ENCODE results near the gene TRMT112. TPM values are rescaled to one million over a fixed set of nuclear protein-coding genes. Genes with fewer than 3 reads are reported as not detected.

Gene TRMT112
- total RNA-seq, 4 donors from 2014 or later, result 202 to 248 (median 211) TPM

- WGBS, 2 donors, result 14 to 70% methylated on average over 2 to 5 of the region's 5 CpGs
Observed at GRCh38 chr11:64323373-64323772, 6.0 kb upstream of the TRMT112 start.

GRCh38 chr11:64322925-64323260, 5.5 kb upstream of the TRMT112 start:
- WGBS, 2 donors, result 79 to 87% methylated on average over 2 to 3 of the region's 7 CpGs
- no peaks in the 10 kb centered on the region for H3K27me3 ChIP-seq
- TF ChIP-seq POLR2A (IDR thresholded peaks at IDR 0.05) (no peak), CTCF (IDR thresholded peaks at IDR 0.05) (no peak)
- H3K9me3 ChIP-seq, result no peaks in the 10 kb centered on the region
- H3K4me3 ChIP-seq, result no peak overlapping the region
- intact Hi-C loops (cut with DNase I), result no loop called here
- H3K4me1 ChIP-seq, result peaks cover 37 to 74% (median 37%) of the 10 kb centered on the region in 3 donors
- peak overlapping the region in 3 of 4 donors; percentile 92 to 99 (median 96) for H3K27ac ChIP-seq
- peaks cover 2 to 34% (median 14%) of the 10 kb centered on the region in 3 donors for H3K36me3 ChIP-seq
- DNase-seq, result no peak

More at GRCh38 chr11:64323373-64323772, 6.0 kb upstream of the TRMT112 start:
- peaks cover 36 to 74% (median 37%) of the 10 kb centered on the region in 3 donors for H3K4me1 ChIP-seq
- no peak overlapping the region for H3K4me3 ChIP-seq
- no peaks in the 10 kb centered on the region for H3K9me3 ChIP-seq
- H3K36me3 ChIP-seq, result peaks cover 2 to 34% (median 14%) of the 10 kb centered on the region in 3 donors
- no peak for TF ChIP-seq POLR2A (IDR thresholded peaks at IDR 0.05)
- no peak for TF ChIP-seq CTCF (IDR thresholded peaks at IDR 0.05)
- DNase-seq, result no peak
- intact Hi-C loops (cut with DNase I), result no loop called here
- H3K27me3 ChIP-seq, result no peaks in the 10 kb centered on the region
- H3K27ac ChIP-seq, result peak overlapping the region; percentile 76 to 99 (median 94)

GRCh38 chr11:64321533-64321932, 4.2 kb upstream of the TRMT112 start:
- Histone ChIP-seq H3K4me1 (peaks cover 40 to 79% (median 43%) of the 10 kb centered on the region in 3 donors), H3K27me3 (no peaks in the 10 kb centered on the region), H3K27ac (peak overlapping the region; percentile 74 to 99 (median 94)), H3K9me3 (no peaks in the 10 kb centered on the region), H3K36me3 (peaks cover 2 to 34% (median 14%) of the 10 kb centered on the region in 3 donors), H3K4me3 (no peak overlapping the region)
- 30 to 83% methylated on average over 4 to 5 of the region's 5 CpGs for WGBS, 2 donors
- intact Hi-C loops (cut with DNase I), result no loop called here
- no peak for DNase-seq
- peak in 2 of 4 donors; percentile 30 to 32 for TF ChIP-seq POLR2A (IDR thresholded peaks at IDR 0.05)
- no peak for TF ChIP-seq CTCF (IDR thresholded peaks at IDR 0.05)

GRCh38 chr11:64321026-64321425, 3.7 kb upstream of the TRMT112 start:
- peaks cover 45 to 84% (median 46%) of the 10 kb centered on the region in 3 donors for H3K4me1 ChIP-seq
- peaks cover 7 to 40% (median 14%) of the 10 kb centered on the region in 3 donors for H3K36me3 ChIP-seq
- WGBS, 2 donors, result 41% methylated on average over 3 of the region's 5 CpGs; no CpG with 5 or more reads in 1 of the 2 donors
- intact Hi-C loops (cut with DNase I), result no loop called here
- DNase-seq, result no peak
- H3K4me3 ChIP-seq, result no peak overlapping the region
- H3K27ac ChIP-seq, result peak overlapping the region; percentile 74 to 99 (median 94)
- no peaks in the 10 kb centered on the region for H3K9me3 ChIP-seq
- H3K27me3 ChIP-seq, result no peaks in the 10 kb centered on the region
- TF ChIP-seq POLR2A (IDR thresholded peaks at IDR 0.05) (no peak), CTCF (IDR thresholded peaks at IDR 0.05) (no peak)

- peaks cover 46 to 87% (median 48%) of the 10 kb centered on the region in 3 donors for H3K4me1 ChIP-seq
- TF ChIP-seq POLR2A (IDR thresholded peaks at IDR 0.05) (no peak), CTCF (IDR thresholded peaks at IDR 0.05) (no peak)
- 86 to 100% methylated on average over 1 to 7 of the region's 7 CpGs for WGBS, 2 donors
- peaks cover 12 to 44% (median 16%) of the 10 kb centered on the region in 3 donors for H3K36me3 ChIP-seq
- peak overlapping the region; percentile 74 to 99 (median 94) for H3K27ac ChIP-seq
- no peaks in the 10 kb centered on the region for H3K9me3 ChIP-seq
- DNase-seq, result no peak
- H3K27me3 ChIP-seq, result no peaks in the 10 kb centered on the region
- no peak overlapping the region for H3K4me3 ChIP-seq
- intact Hi-C loops (cut with DNase I), result no loop called here
Observed at GRCh38 chr11:64320556-64320955, 3.2 kb upstream of the TRMT112 start.
